HEK293 (cell line): ENCODE measurements around the gene KDM4C.

Experiments used
- CTCF ChIA-PET: fragments of 350-600 bp; formaldehyde crosslinking; extraction: SDS; loops from one replicate; lab custom pipeline; 2021; ENCODE audit warnings: antibody characterized with exemption; lab: Yijun Ruan, JAX
- POLR2A ChIA-PET: fragments of 300-600 bp; formaldehyde crosslinking; extraction: SDS; loops from one replicate; lab custom pipeline; 2020; ENCODE audit warnings: antibody characterized with exemption, inconsistent platforms; lab: Yijun Ruan, JAX
- H3K27ac ChIP-seq: fragments of 200-500 bp; sonication (Bioruptor generic); 2 replicates; pipeline ENCODE4 v1.5.1; 2014; ENCODE audit warnings: low read depth, low read length, control low read depth, inconsistent platforms; ENCODE audit errors: extremely low read depth
- H3K36me3 ChIP-seq, 2 experiments: fragments of 200-500 bp in 1 of 2; sonication (Bioruptor generic) in 1 of 2; 1 replicate in 1 of 2; 2 replicates in 1 of 2; pipeline ENCODE4 v1.5.1; 2014 to 2017; ENCODE audit warnings: inconsistent platforms in 2 of 2, low read length in 2 of 2; ENCODE audit not compliant: control insufficient read depth in 2 of 2, insufficient read depth in 1 of 2
- H3K4me1 ChIP-seq: fragments of 200-500 bp; sonication (Bioruptor generic); 2 replicates; pipeline ENCODE4 v1.5.1; 2014; ENCODE audit warnings: mild to moderate bottlenecking, low read length, inconsistent platforms; ENCODE audit not compliant: control insufficient read depth, insufficient read depth
- H3K4me3 ChIP-seq: 2 replicates; pipeline ENCODE4 v1.5.1; 2011; ENCODE audit warnings: low read depth, mild to moderate bottlenecking, control low read depth, low read length, moderate library complexity
- H3K9me3 ChIP-seq: fragments of 200-500 bp; sonication (Bioruptor generic); 2 replicates; pipeline ENCODE4 v1.5.1; 2014; ENCODE audit warnings: low read depth, low read length, inconsistent platforms; ENCODE audit not compliant: control insufficient read depth, insufficient read depth
- BCL6B ChIP-seq: fragments of 450-650 bp; formaldehyde crosslinking; IDR thresholded peaks from 2 replicates; pipeline ENCODE4 v1.5.1; 2017; ENCODE audit warnings: missing biosample characterization, missing genetic modification characterization
- PRDM2 ChIP-seq: fragments of 450-650 bp; formaldehyde crosslinking; IDR thresholded peaks from 2 replicates; pipeline ENCODE4 v1.5.1; 2016; ENCODE audit warnings: missing biosample characterization, missing genetic modification characterization, borderline replicate concordance
- SCRT2 ChIP-seq: fragments of 450-650 bp; formaldehyde crosslinking; IDR thresholded peaks from 2 replicates; pipeline ENCODE4 v1.5.1; 2016; ENCODE audit warnings: missing biosample characterization, missing genetic modification characterization
- SETDB1 ChIP-seq: IDR thresholded peaks from one replicate; pipeline ENCODE4 v1.6.1; 2017; ENCODE audit warnings: mild to moderate bottlenecking, low read length, moderate library complexity, mixed read lengths; ENCODE audit not compliant: insufficient read length
- ZBTB1 ChIP-seq: fragments of 450-650 bp; formaldehyde crosslinking; IDR thresholded peaks from 2 replicates; pipeline ENCODE4 v1.5.1; 2016; ENCODE audit warnings: missing biosample characterization, missing genetic modification characterization
- ZFP37 ChIP-seq: fragments of 450-650 bp; formaldehyde crosslinking; IDR thresholded peaks from 2 replicates; pipeline ENCODE4 v1.5.1; 2016; ENCODE audit warnings: missing biosample characterization, missing genetic modification characterization
- ZNF121 ChIP-seq: fragments of 450-650 bp; formaldehyde crosslinking; IDR thresholded peaks from 2 replicates; pipeline ENCODE4 v1.5.1; 2016; ENCODE audit warnings: missing biosample characterization, missing genetic modification characterization
- ZNF133 ChIP-seq: fragments of 450-650 bp; formaldehyde crosslinking; IDR thresholded peaks from 2 replicates; pipeline ENCODE4 v1.5.1; 2016; ENCODE audit warnings: missing biosample characterization, missing genetic modification characterization
- ZNF140 ChIP-seq: fragments of 450-650 bp; formaldehyde crosslinking; IDR thresholded peaks from 2 replicates; pipeline ENCODE4 v1.5.1; 2016; ENCODE audit warnings: missing biosample characterization, missing genetic modification characterization
- ZNF2 ChIP-seq: fragments of 450-650 bp; formaldehyde crosslinking; IDR thresholded peaks from 2 replicates; pipeline ENCODE4 v1.5.1; 2016; ENCODE audit warnings: missing biosample characterization, missing genetic modification characterization
- ZNF350 ChIP-seq: fragments of 450-650 bp; formaldehyde crosslinking; IDR thresholded peaks from 2 replicates; pipeline ENCODE4 v1.5.0; 2017; ENCODE audit warnings: missing biosample characterization, mild to moderate bottlenecking, missing genetic modification characterization
- ZNF416 ChIP-seq: fragments of 450-650 bp; formaldehyde crosslinking; IDR thresholded peaks from 2 replicates; pipeline ENCODE4 v1.5.1; 2016; ENCODE audit warnings: missing biosample characterization, missing genetic modification characterization
- ZNF473 ChIP-seq: fragments of 450-650 bp; formaldehyde crosslinking; IDR thresholded peaks from 2 replicates; pipeline ENCODE4 v1.5.1; 2017; ENCODE audit warnings: missing biosample characterization, missing genetic modification characterization
- ZNF558 ChIP-seq: fragments of 450-650 bp; formaldehyde crosslinking; IDR thresholded peaks from 2 replicates; pipeline ENCODE4 v1.5.1; 2016; ENCODE audit warnings: missing biosample characterization, missing genetic modification characterization
- ZNF600 ChIP-seq: fragments of 450-650 bp; formaldehyde crosslinking; IDR thresholded peaks from 2 replicates; pipeline ENCODE4 v1.5.1; 2016; ENCODE audit warnings: missing biosample characterization, missing genetic modification characterization
- ZNF629 ChIP-seq: fragments of 450-650 bp; formaldehyde crosslinking; IDR thresholded peaks from 2 replicates; pipeline ENCODE4 v1.5.1; 2017; ENCODE audit warnings: missing biosample characterization, missing genetic modification characterization
- ZNF654 ChIP-seq: fragments of 450-650 bp; formaldehyde crosslinking; IDR thresholded peaks from 2 replicates; pipeline ENCODE4 v1.5.1; 2016; ENCODE audit warnings: low read depth, missing biosample characterization, missing genetic modification characterization
- ZNF658 ChIP-seq: fragments of 450-650 bp; formaldehyde crosslinking; IDR thresholded peaks from 2 replicates; pipeline ENCODE4; 2016; ENCODE audit warnings: missing biosample characterization, missing genetic modification characterization
- ZXDB ChIP-seq: fragments of 450-650 bp; formaldehyde crosslinking; IDR thresholded peaks from 2 replicates; pipeline ENCODE4 v1.5.1; 2016; ENCODE audit warnings: missing biosample characterization, missing genetic modification characterization
- TF ChIP-seq, protein P1 (sequence below): fragments of 450-650 bp; IDR thresholded peaks from 2 replicates; pipeline ENCODE4 v1.5.1; 2018; ENCODE audit warnings: missing biosample characterization, missing genetic modification characterization
- TF ChIP-seq, protein P2 (sequence below): fragments of 450-650 bp; formaldehyde crosslinking; IDR thresholded peaks from 2 replicates; pipeline ENCODE4 v1.5.1; 2016; ENCODE audit warnings: missing biosample characterization, missing genetic modification characterization, borderline replicate concordance

The KDM4C gene

DNA sequence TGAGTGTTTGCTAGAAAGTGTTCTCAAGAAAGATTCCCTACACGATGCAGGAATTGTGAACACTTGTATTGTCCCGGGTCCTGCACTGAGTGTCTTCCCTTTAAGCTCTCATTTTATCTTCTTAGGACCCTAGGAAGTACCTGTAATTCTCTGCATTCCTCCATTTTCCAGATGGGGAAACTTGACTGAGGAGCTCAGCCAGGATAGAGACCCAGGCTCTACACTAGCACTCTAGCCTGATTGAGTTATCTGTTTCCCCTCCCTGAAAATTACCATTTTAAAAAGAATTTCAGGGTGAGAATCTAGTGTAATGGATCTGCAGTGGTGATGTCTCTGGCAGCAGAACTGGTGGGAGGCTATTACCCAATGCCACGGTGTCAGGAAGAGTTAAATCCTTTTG lies 453.9 kb downstream of the KDM4C start (continued):
- TF ChIP-seq PRDM2 (tag by site-specific recombination) (no peak), SETDB1 (no peak), ZNF600 (tag by site-specific recombination) (no peak), ZNF473 (no peak), ZNF2 (no peak), ZNF121 (tag by site-specific recombination) (no peak), ZNF350 (tag by site-specific recombination) (no peak)
- TF ChIP-seq, all 188 proteins: peak for 0

DNA sequence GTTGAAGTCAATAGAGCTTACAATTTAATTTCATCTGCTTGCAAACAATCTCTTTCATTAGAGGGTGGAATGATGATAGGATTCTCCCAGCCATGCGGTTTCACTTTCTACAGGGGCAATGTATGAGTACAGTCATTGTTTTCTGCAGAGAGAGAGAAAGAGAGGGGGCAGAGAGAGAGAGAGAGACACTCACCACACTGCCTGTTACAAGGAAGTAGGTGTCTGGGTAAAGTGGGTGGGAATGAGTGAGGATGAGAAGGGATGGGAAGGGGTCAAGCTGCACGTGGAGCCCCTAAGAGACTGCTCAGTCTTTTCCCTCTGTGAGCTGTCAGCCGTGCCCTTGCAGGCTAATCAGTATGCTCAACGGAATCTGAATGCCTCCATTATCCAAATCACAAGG lies 454.3 kb downstream of the KDM4C start:
- CTCF ChIA-PET: no interaction called here
- no peak overlapping the region for H3K4me3 ChIP-seq
- POLR2A ChIA-PET: interaction anchor here (0.6 kb wide), 1 partner anchor 1897 kb away, joined by 3 read pairs; no protein-coding TSS in a partner anchor

More for the DNA sequence above, 454.3 kb downstream of the KDM4C start:
- TF ChIP-seq, protein P1, sequence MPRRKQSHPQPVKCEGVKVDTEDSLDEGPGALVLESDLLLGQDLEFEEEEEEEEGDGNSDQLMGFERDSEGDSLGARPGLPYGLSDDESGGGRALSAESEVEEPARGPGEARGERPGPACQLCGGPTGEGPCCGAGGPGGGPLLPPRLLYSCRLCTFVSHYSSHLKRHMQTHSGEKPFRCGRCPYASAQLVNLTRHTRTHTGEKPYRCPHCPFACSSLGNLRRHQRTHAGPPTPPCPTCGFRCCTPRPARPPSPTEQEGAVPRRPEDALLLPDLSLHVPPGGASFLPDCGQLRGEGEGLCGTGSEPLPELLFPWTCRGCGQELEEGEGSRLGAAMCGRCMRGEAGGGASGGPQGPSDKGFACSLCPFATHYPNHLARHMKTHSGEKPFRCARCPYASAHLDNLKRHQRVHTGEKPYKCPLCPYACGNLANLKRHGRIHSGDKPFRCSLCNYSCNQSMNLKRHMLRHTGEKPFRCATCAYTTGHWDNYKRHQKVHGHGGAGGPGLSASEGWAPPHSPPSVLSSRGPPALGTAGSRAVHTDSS: no peak
- no peak for TF ChIP-seq ZNF140 (tag by site-specific recombination)
- no peak for TF ChIP-seq ZNF654 (tag by site-specific recombination)
- TF ChIP-seq BCL6B (tag by site-specific recombination): no peak
- TF ChIP-seq ZNF658: no peak
- TF ChIP-seq ZXDB (tag by site-specific recombination): no peak
- no peak for TF ChIP-seq ZNF558 (tag by site-specific recombination)
- TF ChIP-seq ZBTB1 (tag by site-specific recombination): no peak
- TF ChIP-seq ZNF629 (tag by site-specific recombination): no peak
- no peak for TF ChIP-seq ZNF133 (tag by site-specific recombination)
- TF ChIP-seq, protein P2, sequence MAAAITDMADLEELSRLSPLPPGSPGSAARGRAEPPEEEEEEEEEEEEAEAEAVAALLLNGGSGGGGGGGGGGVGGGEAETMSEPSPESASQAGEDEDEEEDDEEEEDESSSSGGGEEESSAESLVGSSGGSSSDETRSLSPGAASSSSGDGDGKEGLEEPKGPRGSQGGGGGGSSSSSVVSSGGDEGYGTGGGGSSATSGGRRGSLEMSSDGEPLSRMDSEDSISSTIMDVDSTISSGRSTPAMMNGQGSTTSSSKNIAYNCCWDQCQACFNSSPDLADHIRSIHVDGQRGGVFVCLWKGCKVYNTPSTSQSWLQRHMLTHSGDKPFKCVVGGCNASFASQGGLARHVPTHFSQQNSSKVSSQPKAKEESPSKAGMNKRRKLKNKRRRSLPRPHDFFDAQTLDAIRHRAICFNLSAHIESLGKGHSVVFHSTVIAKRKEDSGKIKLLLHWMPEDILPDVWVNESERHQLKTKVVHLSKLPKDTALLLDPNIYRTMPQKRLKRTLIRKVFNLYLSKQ (tag by site-specific recombination): no peak
- TF ChIP-seq SCRT2: no peak
- TF ChIP-seq ZFP37 (tag by site-specific recombination): no peak
- no peak for TF ChIP-seq ZNF416
- Histone ChIP-seq H3K36me3 (no peaks in the 10 kb centered on the region), H3K27ac (no peak overlapping the region), H3K9me3 (no peaks in the 10 kb centered on the region), H3K4me1 (no peaks in the 10 kb centered on the region)
